GM12801 (cell line): ENCODE data around the gene NLGN1.

Experiments used
- TF ChIP-seq, protein P1 (sequence below): IDR thresholded peaks from one replicate; pipeline ENCODE4 v1.5.1; 2011; ENCODE audit warnings: control low read depth; ENCODE audit not compliant: insufficient read length; ENCODE audit errors: extremely low read depth

NLGN1 gene

GRCh38 chr3:173748105-173748504 lies 350.6 kb downstream of the NLGN1 start:
- TF ChIP-seq, protein P1, sequence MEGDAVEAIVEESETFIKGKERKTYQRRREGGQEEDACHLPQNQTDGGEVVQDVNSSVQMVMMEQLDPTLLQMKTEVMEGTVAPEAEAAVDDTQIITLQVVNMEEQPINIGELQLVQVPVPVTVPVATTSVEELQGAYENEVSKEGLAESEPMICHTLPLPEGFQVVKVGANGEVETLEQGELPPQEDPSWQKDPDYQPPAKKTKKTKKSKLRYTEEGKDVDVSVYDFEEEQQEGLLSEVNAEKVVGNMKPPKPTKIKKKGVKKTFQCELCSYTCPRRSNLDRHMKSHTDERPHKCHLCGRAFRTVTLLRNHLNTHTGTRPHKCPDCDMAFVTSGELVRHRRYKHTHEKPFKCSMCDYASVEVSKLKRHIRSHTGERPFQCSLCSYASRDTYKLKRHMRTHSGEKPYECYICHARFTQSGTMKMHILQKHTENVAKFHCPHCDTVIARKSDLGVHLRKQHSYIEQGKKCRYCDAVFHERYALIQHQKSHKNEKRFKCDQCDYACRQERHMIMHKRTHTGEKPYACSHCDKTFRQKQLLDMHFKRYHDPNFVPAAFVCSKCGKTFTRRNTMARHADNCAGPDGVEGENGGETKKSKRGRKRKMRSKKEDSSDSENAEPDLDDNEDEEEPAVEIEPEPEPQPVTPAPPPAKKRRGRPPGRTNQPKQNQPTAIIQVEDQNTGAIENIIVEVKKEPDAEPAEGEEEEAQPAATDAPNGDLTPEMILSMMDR = no peak

- TF ChIP-seq, protein P1 = no peak
Measured at GRCh38 chr3:173750095-173750494, 352.6 kb downstream of the NLGN1 start.

- TF ChIP-seq, protein P1 = no peak
Measured at GRCh38 chr3:173750591-173750990, 353.0 kb downstream of the NLGN1 start.

DNA sequence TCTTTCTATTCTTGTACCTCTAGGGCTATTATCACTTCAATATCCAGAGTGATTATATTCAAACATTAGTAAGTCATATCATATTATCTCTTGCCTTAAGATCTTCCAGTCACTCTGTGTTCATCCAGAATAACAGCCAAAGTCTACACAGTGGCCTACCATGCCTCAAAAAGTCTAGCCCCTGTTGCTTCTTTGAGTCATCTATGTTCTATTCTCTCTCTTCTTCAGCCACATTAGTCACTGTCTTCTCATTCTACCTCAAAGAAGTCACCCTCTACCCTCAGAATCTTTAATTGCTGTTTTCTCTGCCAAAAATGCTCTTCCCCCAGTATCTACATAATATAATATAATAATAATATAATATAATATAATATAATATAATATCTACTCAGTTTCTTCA lies 356.0 kb downstream of the NLGN1 start:
- TF ChIP-seq, protein P1 = no peak

- TF ChIP-seq, protein P1 = no peak
Measured at GRCh38 chr3:173755161-173755560, 357.6 kb downstream of the NLGN1 start.

DNA sequence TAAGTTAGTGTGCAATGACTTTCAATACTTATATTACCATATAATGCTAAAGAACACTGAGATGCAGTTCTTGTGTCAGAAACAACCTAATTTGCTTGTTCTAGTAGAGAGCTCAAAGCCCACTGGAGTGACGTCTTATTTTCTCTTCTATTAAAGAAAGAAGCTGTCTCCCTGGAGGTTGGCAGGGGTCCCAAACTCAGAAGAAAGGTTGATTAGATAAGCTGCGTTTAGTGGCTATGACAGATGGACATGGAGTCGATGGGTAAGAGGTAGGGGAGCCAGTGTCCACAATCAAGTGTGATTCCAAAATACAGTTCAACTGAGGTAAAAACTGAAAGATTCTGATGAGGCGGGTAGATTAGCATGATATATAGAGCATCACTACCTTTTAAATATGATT lies 363.6 kb downstream of the NLGN1 start:
- TF ChIP-seq, protein P1 = no peak

- TF ChIP-seq, protein P1 = no peak
Measured at GRCh38 chr3:173762501-173762900, 365.0 kb downstream of the NLGN1 start.

GRCh38 chr3:173770011-173770410 lies 372.5 kb downstream of the NLGN1 start:
- TF ChIP-seq, protein P1 = no peak
